Kidney (tissue), 14 donors: Measurements from ENCODE around the gene COP1. TPM values are rescaled to one million over a fixed set of nuclear protein-coding genes. Genes with fewer than 3 reads are reported as not detected.
"Not testable (repeated sequence)": the region's sequence is repeated elsewhere in the genome, so short reads cannot be mapped to it uniquely, and the experiment has no call there.

Experiments
- DNase-seq, 5 donors: peaks; one replicate each; pipeline ENCODE4 v3.0.0-alpha.2; 2013 to 2020
- FAIRE-seq: peaks from 2 replicates; lab custom pipeline; 2012; peaks lifted over from hg19 to GRCh38; lab: Jason Lieb, UNC
- H3K27ac ChIP-seq, 2 donors: one replicate each; pipeline ENCODE4 v1.7.0; 2013; ENCODE audit warnings: low read depth in 2 of 2, low read length in 2 of 2, inconsistent platforms in 1 of 2
- H3K27me3 ChIP-seq: one replicate; pipeline ENCODE4 v1.7.1; 2013; ENCODE audit warnings: low read length, inconsistent platforms; ENCODE audit not compliant: control insufficient read depth, insufficient read depth
- H3K36me3 ChIP-seq, 3 donors: one replicate each; pipeline versions ENCODE4 v1.7.0 to v1.7.1; 2013; ENCODE audit warnings: low read length in 3 of 3, control low read depth in 1 of 3, inconsistent platforms in 1 of 3; ENCODE audit not compliant: insufficient read depth in 3 of 3, control insufficient read depth in 2 of 3
- H3K4me1 ChIP-seq, 3 donors: one replicate each; pipeline versions ENCODE4 v1.7.0 to v1.7.1; 2013; ENCODE audit warnings: low read length in 3 of 3, inconsistent platforms in 1 of 3, low read depth in 1 of 3; ENCODE audit not compliant: control insufficient read depth in 2 of 3, insufficient read depth in 2 of 3
- H3K4me3 ChIP-seq, 3 donors: one replicate each; pipeline versions ENCODE4 v1.7.0 to v1.8.1; 2013; ENCODE audit warnings: low read length in 3 of 3, control low read depth in 1 of 3, inconsistent platforms in 1 of 3
- H3K9ac ChIP-seq, 3 donors: one replicate each; pipeline versions ENCODE4 v1.7.0 to v1.7.1; 2013; ENCODE audit warnings: low read length in 3 of 3, control low read depth in 1 of 3, inconsistent platforms in 1 of 3
- H3K9me3 ChIP-seq, 3 donors: one replicate each; pipeline versions ENCODE4 v1.7.0 to v1.7.1; 2013; ENCODE audit warnings: low read length in 3 of 3, control low read depth in 1 of 3, inconsistent platforms in 1 of 3; ENCODE audit not compliant: control insufficient read depth in 2 of 3, insufficient read depth in 1 of 3
- intact Hi-C: fragments of 100-400 bp; cut with DNase I; formaldehyde crosslinking; loops from one replicate; pipeline ENCODE4 v1.11.1; 2022
- polyA plus RNA-seq: library from polyadenylated mRNA; stranded (reverse); fragments of 350-450 nt; fragmentation: Illumina TruSeq; extraction: RNeasy Lipid Tissue Mini Kit (QIAGEN cat#74804); gene quantifications from one replicate; pipeline ENCODE4 v1.2.3, GENCODE V29; 2014; ENCODE audit warnings: low read depth, low replicate concordance; ENCODE audit not compliant: insufficient read depth
- total RNA-seq: library from RNA; stranded (reverse); fragmentation: NEBNext Ultra II Directional; extraction: Animal tissue kit (Norgen Biotek cat#: 25700); gene quantifications from one replicate; pipeline ENCODE4 v1.2.1, GENCODE V29; 2021
- TF ChIP-seq, protein P1 (sequence below): IDR thresholded peaks from 3 replicates; pipeline ENCODE4 v1.5.1; 2012; ENCODE audit warnings: mild to moderate bottlenecking, moderate library complexity, borderline replicate concordance; ENCODE audit not compliant: insufficient read depth; ENCODE audit errors: extremely low read depth
- donor health status: control.
- donor health status: control.
- donor health status: control.
- donor health status: control.
- donor health status: control.
- donor health status: DM: yes; HTN: yes; CAD: no.
- donor health status: Normal renal cell carcinoma (clear cell type).

COP1 gene
- total and polyA plus RNA-seq, 2 donors from 2014 or later: 38.3 to 40.2 TPM

DNA sequence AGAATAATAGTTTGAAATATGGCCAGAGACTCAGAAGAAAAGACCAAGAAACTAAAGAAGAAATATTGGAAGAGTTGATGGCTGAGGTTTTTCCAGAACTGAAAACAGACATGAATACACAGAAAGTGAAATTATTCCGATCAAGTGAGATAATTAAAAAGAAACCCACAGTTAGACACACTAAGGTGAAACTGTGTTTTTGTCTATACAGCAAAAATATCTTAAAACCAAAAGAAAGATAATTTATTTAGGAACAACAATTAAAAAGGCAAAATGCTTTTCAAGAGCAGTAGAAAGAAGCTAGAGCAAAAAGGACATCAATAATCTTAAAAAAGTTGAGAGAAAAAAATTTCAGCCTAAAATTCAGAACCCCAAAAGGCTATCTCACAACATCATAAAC, 116.3 kb downstream of the COP1 start:
- Histone ChIP-seq H3K27ac (no peak overlapping the region), H3K4me1 (no peaks in the 10 kb centered on the region), H3K36me3 (no peaks in the 10 kb centered on the region), H3K4me3 (no peak overlapping the region), H3K9ac (no peak overlapping the region), H3K27me3 (no peaks in the 10 kb centered on the region), H3K9me3 (no peaks in the 10 kb centered on the region)
- TF ChIP-seq, protein P1, sequence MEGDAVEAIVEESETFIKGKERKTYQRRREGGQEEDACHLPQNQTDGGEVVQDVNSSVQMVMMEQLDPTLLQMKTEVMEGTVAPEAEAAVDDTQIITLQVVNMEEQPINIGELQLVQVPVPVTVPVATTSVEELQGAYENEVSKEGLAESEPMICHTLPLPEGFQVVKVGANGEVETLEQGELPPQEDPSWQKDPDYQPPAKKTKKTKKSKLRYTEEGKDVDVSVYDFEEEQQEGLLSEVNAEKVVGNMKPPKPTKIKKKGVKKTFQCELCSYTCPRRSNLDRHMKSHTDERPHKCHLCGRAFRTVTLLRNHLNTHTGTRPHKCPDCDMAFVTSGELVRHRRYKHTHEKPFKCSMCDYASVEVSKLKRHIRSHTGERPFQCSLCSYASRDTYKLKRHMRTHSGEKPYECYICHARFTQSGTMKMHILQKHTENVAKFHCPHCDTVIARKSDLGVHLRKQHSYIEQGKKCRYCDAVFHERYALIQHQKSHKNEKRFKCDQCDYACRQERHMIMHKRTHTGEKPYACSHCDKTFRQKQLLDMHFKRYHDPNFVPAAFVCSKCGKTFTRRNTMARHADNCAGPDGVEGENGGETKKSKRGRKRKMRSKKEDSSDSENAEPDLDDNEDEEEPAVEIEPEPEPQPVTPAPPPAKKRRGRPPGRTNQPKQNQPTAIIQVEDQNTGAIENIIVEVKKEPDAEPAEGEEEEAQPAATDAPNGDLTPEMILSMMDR: no peak
- DNase-seq: no peak
- intact Hi-C loops: no loop called here
- FAIRE-seq: no peak

DNA sequence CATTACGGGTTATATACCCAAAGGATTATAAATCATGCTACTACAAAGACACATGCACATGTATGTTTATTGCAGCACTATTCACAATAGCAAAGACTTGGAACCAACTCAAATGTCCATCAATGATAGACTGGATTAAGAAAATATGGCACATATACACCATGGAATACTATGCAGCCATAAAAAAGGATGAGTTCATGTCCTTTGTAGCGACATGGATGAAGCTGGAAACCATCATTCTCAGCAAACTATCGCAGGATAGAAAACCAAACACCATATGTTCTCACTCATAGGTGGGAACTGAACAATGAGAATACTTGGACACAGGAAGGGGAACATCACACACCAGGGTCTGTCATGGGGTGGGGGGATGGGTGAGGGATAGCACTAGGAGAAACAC, 119.3 kb downstream of the COP1 start:
- H3K4me3 ChIP-seq, H3K9ac ChIP-seq, H3K4me1 ChIP-seq, H3K9me3 ChIP-seq, H3K27ac ChIP-seq, H3K36me3 ChIP-seq, FAIRE-seq, DNase-seq, intact Hi-C loops, H3K27me3 ChIP-seq: not testable (repeated sequence)

DNA sequence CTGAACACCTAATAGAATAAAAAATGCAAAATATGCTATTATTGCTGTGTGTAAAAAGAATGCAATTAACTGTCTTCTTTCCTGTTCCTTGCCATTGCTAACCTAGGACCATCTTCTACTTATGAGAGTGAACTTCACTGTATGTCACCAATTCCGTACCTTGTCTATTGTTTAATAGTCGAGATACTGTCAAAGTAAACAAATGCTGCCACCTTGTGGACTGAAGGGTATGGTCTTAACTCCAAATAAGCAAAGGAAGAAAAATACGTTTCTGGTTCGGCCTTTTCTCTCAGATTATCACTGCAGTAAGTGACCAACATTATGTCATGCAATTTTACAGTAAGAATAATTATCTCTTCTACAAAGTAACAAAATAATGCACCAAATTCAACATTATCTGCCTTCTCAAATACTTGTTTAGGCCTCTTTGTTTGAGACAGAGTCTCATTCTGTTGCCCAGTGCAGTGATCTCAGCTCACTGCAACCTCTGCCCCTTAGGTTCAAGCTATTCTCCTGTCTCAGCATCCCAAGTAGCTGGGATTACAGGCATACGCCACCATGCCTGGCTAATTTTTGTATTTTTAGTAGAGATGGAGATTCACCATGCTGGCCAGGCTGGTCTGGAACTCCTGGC, 133.4 kb downstream of the COP1 start:
- Histone ChIP-seq H3K27me3 (no peaks in the 10 kb centered on the region), H3K36me3 (peaks cover 0 to 2% (median 0%) of the 10 kb centered on the region in 3 donors), H3K9ac (no peak overlapping the region), H3K4me3 (no peak overlapping the region), H3K9me3 (peaks cover 0 to 6% (median 0%) of the 10 kb centered on the region in 3 donors), H3K27ac (no peak overlapping the region), H3K4me1 (no peaks in the 10 kb centered on the region)
- intact Hi-C loops: no loop called here
- DNase-seq: peak in 3 of 5 donors; percentile 58 to 88 (median 80)
- TF ChIP-seq, protein P1: peak; percentile 62
- peak; percentile 94 for FAIRE-seq

DNA sequence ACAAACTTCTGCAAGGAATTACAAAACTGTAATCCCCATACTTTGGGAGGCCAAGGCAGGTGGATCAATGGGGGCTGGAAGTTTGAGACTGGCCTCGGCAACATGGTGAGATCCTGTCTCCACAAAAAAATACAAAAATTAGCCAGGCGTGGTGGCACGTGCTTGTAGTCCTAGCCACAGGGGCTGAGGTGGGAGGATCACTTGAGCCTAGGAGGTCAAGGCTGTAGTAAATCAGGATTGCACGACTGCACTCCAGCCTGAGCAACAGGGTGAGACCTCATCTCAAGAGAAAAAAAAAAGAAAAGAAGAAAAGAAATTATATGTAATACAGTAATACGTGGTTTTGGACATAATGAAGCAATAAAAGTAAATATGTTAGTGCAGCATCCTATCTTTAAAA, 138.2 kb downstream of the COP1 start:
- no peak overlapping the region for H3K4me3 ChIP-seq
- DNase-seq: peak in 3 of 5 donors; percentile 33 to 63 (median 62)
- TF ChIP-seq, protein P1: no peak
- no peaks in the 10 kb centered on the region for H3K36me3 ChIP-seq
- H3K4me1 ChIP-seq: no peaks in the 10 kb centered on the region
- intact Hi-C loops: no loop called here
- no peaks in the 10 kb centered on the region for H3K9me3 ChIP-seq
- no peak overlapping the region for H3K27ac ChIP-seq
- H3K27me3 ChIP-seq: no peaks in the 10 kb centered on the region
- no peak overlapping the region for H3K9ac ChIP-seq
- no peak for FAIRE-seq
